GM21515 (cell line): Measurements from ENCODE around the gene SLCO4A1.

Experiments used
- ATAC-seq: cut with Tn5 transposase; IDR thresholded peaks from one replicate; pipeline ENCODE4 v1.9.1; 2021; ENCODE audit not compliant: unreplicated experiment

Gene SLCO4A1

DNA sequence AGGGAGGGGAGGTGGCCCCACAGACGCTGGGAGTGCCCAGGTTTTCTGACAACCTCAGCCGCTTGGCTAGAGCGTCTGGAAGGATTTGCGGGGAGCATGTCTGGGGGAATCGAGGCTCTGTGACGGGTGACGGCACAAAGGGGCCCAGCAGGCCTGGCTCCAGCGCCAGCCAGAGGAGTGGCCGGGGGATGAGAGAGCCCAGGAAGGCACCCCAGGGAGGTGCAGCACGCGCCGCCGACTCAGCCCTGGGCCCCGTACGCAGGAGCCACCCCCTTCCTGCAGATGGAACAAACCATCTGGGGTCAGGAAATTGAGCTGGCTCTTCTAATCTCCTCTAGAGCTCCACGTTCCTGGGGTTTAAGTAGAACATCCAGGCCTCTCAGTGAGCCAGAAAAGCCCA, 5.9 kb upstream of the SLCO4A1 start:
- ATAC-seq: no peak

GRCh38 chr20:62637110-62637509, 5.2 kb upstream of the SLCO4A1 start:
- ATAC-seq: no peak

GRCh38 chr20:62637521-62638054, 4.7 kb upstream of the SLCO4A1 start:
- no peak for ATAC-seq

DNA sequence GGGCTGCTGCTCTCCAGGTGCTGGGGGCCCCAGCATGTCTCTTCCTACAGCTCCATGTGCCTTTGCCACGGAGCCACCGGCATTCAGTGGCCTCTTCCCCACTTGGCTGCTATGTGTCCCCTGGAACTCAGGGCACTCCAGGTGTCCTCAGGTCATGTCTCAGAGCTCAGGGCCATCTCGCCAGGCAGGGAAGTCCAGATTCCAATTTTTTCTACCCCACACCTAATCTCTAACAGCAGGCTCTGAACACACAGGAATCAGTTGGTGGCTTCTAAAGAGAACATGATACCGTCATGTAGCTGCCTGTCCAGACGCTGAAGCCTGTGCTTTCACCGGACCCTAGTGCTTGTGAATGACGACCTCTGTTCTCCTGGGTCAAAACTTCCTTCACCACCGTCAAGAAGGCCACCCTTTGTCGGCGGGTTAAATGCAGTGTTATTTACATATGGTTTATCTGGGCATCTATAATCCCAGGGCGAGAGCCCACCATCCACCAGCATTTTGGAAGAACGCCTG, 4.2 kb upstream of the SLCO4A1 start:
- ATAC-seq: no peak

- ATAC-seq: no peak
Measured at GRCh38 chr20:62638679-62639406, 3.5 kb upstream of the SLCO4A1 start.

- ATAC-seq: no peak
Measured at GRCh38 chr20:62639765-62640164, 2.5 kb upstream of the SLCO4A1 start.

DNA sequence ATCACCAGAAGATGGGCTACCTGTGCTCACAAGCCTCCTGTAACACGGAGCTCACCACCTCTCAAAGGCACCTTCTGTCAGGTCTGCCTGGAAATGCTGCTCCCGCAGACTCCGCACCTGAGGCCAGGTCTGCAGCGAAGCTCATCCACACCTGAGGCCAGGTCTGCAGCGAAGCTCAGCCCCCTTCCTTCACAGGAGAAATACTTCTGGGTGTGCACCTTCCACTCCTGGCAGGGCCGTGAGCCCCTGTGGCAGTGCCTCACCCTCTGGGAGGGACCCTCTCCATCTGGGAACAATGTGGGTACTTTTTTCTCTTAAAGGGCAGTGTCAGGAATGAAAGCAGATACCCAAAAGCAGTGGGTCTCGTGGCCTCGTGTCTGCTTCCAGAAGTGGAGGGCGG, 1.4 kb upstream of the SLCO4A1 start:
- no peak for ATAC-seq

DNA sequence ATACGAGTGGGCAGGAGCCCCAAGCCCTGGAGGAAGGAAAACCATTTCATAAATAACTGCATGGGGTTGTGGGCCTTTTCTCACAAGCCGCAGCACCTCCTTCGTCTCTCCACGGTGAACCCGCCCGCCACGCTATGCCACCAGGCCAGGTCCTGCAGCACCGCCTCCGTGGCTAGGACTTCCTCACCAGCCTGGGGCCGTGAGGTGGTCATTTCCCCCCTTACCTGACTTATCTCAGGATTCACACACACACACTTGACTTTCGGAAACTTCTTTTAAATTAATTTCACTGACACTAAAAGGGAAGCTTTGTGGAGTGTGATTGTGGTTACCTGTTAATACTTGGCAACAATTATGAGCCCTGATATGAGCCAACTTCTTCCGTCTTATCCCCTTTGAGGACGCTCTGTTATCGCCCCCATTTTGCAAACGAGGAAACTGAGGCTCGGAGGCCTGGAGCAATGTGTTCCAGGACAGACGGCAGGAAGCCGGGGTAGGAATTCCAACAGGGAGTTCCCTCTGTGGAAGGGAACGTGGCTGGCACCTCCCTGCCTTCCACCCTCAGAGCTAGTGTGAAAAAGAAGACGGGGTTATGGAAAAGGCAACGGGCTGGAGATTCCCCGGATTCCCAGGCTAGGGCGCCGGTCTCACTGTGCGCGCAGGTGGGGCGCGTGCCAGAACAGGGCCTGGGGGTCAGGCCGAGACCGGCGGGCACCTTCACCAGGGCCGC, 817 bp upstream of the SLCO4A1 start:
- ATAC-seq: no peak

DNA sequence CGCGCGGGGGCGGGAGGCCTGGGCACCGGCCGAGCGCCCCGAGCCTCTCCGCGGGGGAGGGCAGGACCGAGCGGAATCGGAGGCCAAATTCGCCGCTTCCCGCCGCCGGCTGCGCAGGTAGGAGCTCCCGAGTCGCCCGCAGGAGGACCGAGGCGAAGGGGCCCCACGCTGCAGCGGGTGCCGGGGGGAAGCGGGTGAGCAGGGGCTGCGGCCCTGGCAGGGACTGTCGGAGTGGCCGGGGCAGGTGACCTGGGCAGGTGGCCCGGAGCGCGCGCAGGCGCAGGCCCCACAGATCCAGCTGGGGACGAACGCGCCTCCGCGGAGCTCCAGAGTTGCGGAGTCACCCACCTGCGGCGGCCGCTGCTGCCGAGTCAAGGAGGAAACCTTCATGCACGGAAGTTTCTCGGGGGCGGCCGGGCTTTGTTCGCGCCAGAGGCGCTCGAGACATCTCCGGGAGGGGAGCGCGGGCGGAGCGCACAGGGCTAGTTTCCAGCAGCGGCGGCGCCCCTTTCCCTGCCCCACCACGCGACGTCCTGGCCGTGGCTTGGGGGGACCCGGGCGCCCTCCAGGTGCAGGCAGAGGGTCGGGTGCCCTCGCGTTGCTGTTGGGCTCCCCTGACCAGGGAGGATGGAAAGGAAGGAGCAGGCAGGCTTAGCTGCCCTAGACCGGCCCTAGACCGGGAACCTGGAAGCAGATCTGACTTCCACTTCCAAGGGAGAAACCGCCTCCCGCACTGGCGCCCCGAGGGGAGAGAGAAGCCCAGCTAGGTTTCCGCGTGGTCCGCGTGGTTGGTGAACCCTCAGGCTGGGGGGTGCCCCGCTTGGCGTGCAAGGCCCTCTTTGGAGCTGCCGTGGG, 590 bp downstream of the SLCO4A1 start:
- peak; percentile 22 for ATAC-seq

GRCh38 chr20:62643521-62644043, 1.3 kb downstream of the SLCO4A1 start:
- no peak for ATAC-seq

DNA sequence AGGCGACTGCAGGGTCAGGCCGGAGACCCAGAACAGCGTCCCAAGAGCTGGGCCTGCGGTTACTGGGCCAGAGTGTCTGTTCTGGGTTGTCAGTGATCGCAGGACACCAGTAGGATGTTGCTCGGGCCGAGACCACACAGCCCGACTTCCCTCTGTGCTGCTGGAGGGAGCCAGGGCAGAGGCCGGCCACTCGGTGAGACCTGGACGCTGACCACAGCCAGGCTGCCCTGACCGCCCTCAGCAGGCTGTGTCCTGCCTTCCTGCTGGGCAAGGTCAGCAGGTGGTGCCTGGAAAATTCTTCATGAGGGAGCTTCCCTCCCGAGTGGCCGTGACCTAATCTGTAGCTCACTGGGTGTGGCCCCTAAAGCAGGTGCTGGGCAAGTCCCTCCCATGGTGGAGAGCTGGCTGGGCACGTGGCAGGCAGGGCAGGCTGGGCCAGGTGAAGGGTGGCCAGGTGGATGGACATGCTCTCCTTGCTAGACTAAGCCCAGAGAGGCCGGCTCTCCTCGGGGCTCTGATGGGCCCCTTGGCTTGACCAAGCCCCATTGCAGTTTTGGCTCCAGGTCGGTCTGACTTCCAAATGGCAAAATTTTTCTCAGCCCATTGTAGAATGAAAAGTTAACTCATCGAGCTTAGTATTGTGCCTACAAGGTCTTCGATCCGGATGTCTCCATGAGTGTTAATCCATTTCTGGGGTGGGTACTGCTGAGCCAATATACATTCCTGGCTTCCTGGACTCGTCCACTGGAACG, 1.9 kb downstream of the SLCO4A1 start:
- ATAC-seq: no peak

- no peak for ATAC-seq
Measured at GRCh38 chr20:62644802-62645496, 2.6 kb downstream of the SLCO4A1 start.

DNA sequence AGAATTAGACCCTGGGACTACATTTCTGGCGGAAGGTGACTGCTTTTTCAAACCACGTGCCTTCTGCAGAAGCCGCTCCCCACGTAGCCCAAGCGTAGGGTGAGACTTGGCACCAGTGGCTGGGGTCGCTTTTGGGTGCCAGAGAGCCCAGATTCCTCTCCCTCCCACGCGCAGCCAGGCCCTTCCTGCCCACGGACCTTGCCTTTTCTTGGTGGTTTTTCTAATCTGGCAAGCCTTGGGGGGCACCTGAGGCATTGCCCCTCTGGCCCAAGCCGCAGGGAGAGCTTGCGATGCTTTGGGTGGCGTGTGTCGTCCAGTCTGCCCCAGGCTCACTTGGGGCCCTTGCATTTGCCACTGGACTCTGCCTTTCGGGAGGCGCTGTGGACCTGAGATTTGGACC, 3.3 kb downstream of the SLCO4A1 start:
- no peak for ATAC-seq

DNA sequence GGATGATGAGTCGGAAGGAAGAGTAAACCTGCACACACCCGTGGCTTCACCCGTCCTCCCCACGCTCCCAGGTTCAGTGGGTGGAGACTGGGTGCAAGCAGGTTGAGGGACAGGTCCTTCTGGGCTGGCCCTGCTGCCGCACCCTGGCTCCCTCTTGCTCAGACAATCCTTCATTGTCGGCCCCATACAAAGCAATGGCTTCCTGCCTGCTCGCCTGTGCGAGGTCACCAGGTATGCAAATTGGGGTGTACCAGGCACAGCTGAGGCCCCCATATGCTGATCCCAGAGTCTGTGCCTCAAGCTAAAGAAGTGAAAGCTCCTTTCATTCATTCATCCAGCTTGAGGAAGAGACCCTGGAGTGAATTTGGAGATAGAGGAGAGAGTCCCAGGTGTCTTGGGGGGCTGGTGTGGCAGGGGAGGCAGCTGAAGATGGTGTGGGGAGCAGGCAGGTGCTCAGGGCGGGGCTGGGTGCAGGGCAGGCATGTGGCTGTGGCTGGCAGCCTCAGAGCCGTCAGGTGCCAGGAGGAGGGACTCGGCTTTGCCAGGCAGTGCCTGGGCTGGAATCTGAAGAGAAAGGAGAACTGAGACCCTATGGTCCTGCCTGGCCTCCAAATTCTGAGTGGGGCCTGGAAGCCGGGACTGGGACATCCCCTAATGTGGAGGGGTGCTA, 4.7 kb downstream of the SLCO4A1 start:
- ATAC-seq: no peak

- no peak for ATAC-seq
Measured at GRCh38 chr20:62647521-62648317, 5.4 kb downstream of the SLCO4A1 start.

- no peak for ATAC-seq
Measured at GRCh38 chr20:62648318-62648995, 6.2 kb downstream of the SLCO4A1 start.

- ATAC-seq: no peak
Measured at GRCh38 chr20:62649140-62649539, 6.8 kb downstream of the SLCO4A1 start.
